Astrocyte (in vitro differentiated cells and primary cell): ENCODE results near the gene IDH3B.

Experiments used
- EZH2 ChIP-seq: IDR thresholded peaks from 2 replicates; pipeline ENCODE4 v1.6.1; 2012; ENCODE audit warnings: mild to moderate bottlenecking, low read length, inconsistent platforms; ENCODE audit not compliant: insufficient read depth
- TF ChIP-seq, protein P1 (sequence below): IDR thresholded peaks from 2 replicates; pipeline ENCODE4 v1.5.1; 2011; ENCODE audit warnings: low read depth, mild to moderate bottlenecking, inconsistent platforms, low read length, moderate library complexity; ENCODE audit not compliant: insufficient read depth

DNA sequence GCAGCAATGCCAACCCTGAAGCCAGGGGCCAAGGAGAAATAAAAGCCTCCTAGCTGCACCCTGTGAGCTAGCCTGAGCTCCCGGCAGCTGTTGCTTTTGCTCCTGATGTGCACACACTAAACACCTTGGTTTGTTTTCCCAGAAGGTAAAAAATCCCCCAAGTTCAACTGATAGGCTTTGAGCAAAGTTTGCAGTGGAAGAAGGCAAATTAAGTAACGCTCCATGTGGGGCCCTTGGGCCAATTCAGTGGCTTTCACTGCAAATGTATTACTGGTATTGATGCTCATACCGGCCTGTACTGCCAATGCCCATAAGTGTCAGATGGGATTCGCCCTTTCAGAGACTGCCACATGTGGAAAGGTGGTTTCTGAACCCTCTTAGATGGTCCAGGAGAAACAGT lies 9.4 kb upstream of the IDH3B start:
- TF ChIP-seq, protein P1, sequence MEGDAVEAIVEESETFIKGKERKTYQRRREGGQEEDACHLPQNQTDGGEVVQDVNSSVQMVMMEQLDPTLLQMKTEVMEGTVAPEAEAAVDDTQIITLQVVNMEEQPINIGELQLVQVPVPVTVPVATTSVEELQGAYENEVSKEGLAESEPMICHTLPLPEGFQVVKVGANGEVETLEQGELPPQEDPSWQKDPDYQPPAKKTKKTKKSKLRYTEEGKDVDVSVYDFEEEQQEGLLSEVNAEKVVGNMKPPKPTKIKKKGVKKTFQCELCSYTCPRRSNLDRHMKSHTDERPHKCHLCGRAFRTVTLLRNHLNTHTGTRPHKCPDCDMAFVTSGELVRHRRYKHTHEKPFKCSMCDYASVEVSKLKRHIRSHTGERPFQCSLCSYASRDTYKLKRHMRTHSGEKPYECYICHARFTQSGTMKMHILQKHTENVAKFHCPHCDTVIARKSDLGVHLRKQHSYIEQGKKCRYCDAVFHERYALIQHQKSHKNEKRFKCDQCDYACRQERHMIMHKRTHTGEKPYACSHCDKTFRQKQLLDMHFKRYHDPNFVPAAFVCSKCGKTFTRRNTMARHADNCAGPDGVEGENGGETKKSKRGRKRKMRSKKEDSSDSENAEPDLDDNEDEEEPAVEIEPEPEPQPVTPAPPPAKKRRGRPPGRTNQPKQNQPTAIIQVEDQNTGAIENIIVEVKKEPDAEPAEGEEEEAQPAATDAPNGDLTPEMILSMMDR: no peak
- no peak for TF ChIP-seq EZH2
